Keratinocyte (primary cell): ENCODE measurements around the gene WFS1. TPM values are rescaled to one million over a fixed set of nuclear protein-coding genes. Genes with fewer than 3 reads are reported as not detected.

Experiments used
- DNase-seq: peaks from one replicate; pipeline ENCODE4 v3.0.0-alpha.2; 2011; ENCODE audit warnings: low read depth, missing footprints, low spot score
- FAIRE-seq: peaks from 2 replicates; lab custom pipeline; 2011; peaks lifted over from hg19 to GRCh38; lab: Jason Lieb, UNC
- H2AFZ ChIP-seq: 2 replicates; pipeline ENCODE4 v1.6.0; 2012; ENCODE audit warnings: low read length, control low read depth, inconsistent platforms; ENCODE audit not compliant: control insufficient read depth
- H3K27ac ChIP-seq: 2 replicates; pipeline ENCODE4 v1.5.1; 2011; ENCODE audit warnings: low read length; ENCODE audit not compliant: control insufficient read depth, insufficient read depth
- H3K27me3 ChIP-seq: 3 replicates; pipeline ENCODE4 v1.6.0; 2011; ENCODE audit warnings: low read length; ENCODE audit not compliant: control insufficient read depth, insufficient read depth; ENCODE audit errors: extremely low read depth
- H3K36me3 ChIP-seq, 2 experiments: 2 replicates in 1 of 2; 3 replicates in 1 of 2; pipeline ENCODE4 v1.5.1; 2011; ENCODE audit warnings: low read length in 2 of 2, mild to moderate bottlenecking in 1 of 2; ENCODE audit not compliant: control insufficient read depth in 2 of 2, insufficient read depth in 2 of 2; ENCODE audit errors: extremely low read depth in 1 of 2
- H3K4me1 ChIP-seq: 3 replicates; pipeline ENCODE4 v1.5.1; 2011; ENCODE audit warnings: low read length; ENCODE audit not compliant: control insufficient read depth, insufficient read depth; ENCODE audit errors: extremely low read depth
- H3K4me2 ChIP-seq: 3 replicates; pipeline ENCODE4 v1.6.0; 2011; ENCODE audit warnings: low read depth, low read length; ENCODE audit not compliant: control insufficient read depth, insufficient read depth; ENCODE audit errors: extremely low read depth
- H3K4me3 ChIP-seq, 3 experiments: fragments of 200-600 bp in 1 of 3; sonication (generic) in 1 of 3; 2 replicates in 2 of 3; 3 replicates in 1 of 3; pipeline ENCODE4 v1.5.1; 2011 to 2016; ENCODE audit warnings: low read length in 3 of 3, mild to moderate bottlenecking in 3 of 3, control low read depth in 2 of 3, inconsistent platforms in 1 of 3, low read depth in 1 of 3, mixed read lengths in 1 of 3, mixed run types in 1 of 3, moderate library complexity in 1 of 3; ENCODE audit not compliant: control insufficient read depth in 2 of 3, insufficient read depth in 2 of 3; ENCODE audit errors: extremely low read depth in 1 of 3
- H3K79me2 ChIP-seq: 2 replicates; pipeline ENCODE4 v1.6.0; 2012; ENCODE audit warnings: low read length; ENCODE audit not compliant: control insufficient read depth, insufficient read depth
- H3K9ac ChIP-seq: 3 replicates; pipeline ENCODE4 v1.6.0; 2011; ENCODE audit warnings: low read length; ENCODE audit not compliant: control insufficient read depth, insufficient read depth; ENCODE audit errors: extremely low read depth
- H3K9me1 ChIP-seq: 3 replicates; pipeline ENCODE4 v1.6.0; 2011; ENCODE audit warnings: low read length; ENCODE audit not compliant: control insufficient read depth, insufficient read depth; ENCODE audit errors: extremely low read depth
- H3K9me3 ChIP-seq: 2 replicates; pipeline ENCODE4 v1.5.1; 2012; ENCODE audit warnings: low read depth, low read length; ENCODE audit not compliant: control insufficient read depth
- H4K20me1 ChIP-seq: 3 replicates; pipeline ENCODE4 v1.6.0; 2011; ENCODE audit warnings: low read length; ENCODE audit not compliant: control insufficient read depth, insufficient read depth; ENCODE audit errors: extremely low read depth
- EZH2 ChIP-seq: IDR thresholded peaks from one replicate; pipeline ENCODE4 v1.6.1; 2012; ENCODE audit warnings: inconsistent platforms, mild to moderate bottlenecking, low read length, moderate library complexity
- dilution Hi-C: fragments of 300-500 bp; cut with MboI; formaldehyde crosslinking; loops from one replicate; pipeline ENCODE4 v1.7.0; 2020; ENCODE audit warnings: low sequenced_read_pairs; ENCODE audit not compliant: extremely low pct_ligation_motif_present
- polyA plus RNA-seq, 5 experiments: library from polyadenylated mRNA; depleted of rRNA in 3 of 5; stranded (reverse) in 3 of 5; stranded (forward) in 1 of 5; unstranded in 1 of 5; fragments of >200 nt; gene quantifications; 1 replicate in 1 of 5; 2 replicates in 3 of 5; 3 replicates in 1 of 5; pipeline versions ENCODE4 v1.2.1 to v1.2.3, GENCODE V29; 2011 to 2012; ENCODE audit warnings: missing spikeins in 2 of 5, low read depth in 1 of 5, low replicate concordance in 1 of 5
- TF ChIP-seq, protein P1 (sequence below), 3 experiments: IDR thresholded peaks in 1 of 3; conservative IDR thresholded peaks in 1 of 3; optimal IDR thresholded peaks in 1 of 3; 2 replicates in 2 of 3; 3 replicates in 1 of 3; pipeline versions ENCODE3 to v1.5.1; 2011; ENCODE audit warnings: low read length in 3 of 3, mild to moderate bottlenecking in 3 of 3, moderate library complexity in 2 of 3, control low read depth in 1 of 3, inconsistent platforms in 1 of 3; ENCODE audit not compliant: insufficient read depth in 2 of 3; ENCODE audit errors: extremely low read depth in 1 of 3

The WFS1 gene
- polyA plus RNA-seq, 1 donor (not counting 4 experiments of a cell fraction or from before 2014, with no cell fraction given), result 7.0 TPM

DNA sequence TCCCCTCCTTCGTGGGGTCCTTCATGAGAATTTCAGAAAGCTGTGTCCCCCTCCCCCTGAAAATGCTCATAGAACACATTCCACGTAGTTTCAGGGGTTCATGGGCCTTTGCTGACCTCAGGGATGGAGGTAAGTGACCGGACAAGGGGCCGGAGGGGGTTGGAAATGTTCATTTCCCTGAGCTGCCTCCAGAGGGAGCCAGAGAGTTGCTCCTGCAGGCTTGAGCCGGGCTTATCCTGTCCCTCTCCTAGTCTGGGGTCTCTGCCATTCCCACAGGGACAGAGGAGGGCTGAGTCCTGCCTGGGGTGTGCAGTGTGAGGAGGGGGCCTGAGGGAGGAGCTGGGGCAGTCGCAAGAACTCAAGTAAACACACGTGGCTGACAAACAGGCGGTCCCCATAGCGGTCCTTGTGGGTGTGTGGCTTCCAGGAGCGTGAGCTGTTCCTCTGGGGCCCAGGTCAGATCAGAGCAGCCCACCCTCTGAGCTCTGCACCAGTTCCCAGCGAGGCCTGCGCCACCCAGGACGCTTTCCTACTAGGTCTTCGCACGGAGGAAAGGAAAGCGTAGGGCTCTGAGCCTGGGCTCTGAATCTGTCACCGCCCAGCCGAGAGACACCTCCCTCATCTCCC lies 62.5 kb downstream of the WFS1 start:
- Histone ChIP-seq H3K27ac (no peak overlapping the region), H3K9me3 (no peaks in the 10 kb centered on the region), H3K9me1 (no peaks in the 10 kb centered on the region), H3K4me1 (peaks cover under 1% of the 10 kb centered on the region), H2AFZ (no peak overlapping the region), H3K9ac (no peak overlapping the region), H3K4me3 (no peak overlapping the region), H3K27me3 (no peaks in the 10 kb centered on the region), H4K20me1 (no peaks in the 10 kb centered on the region), H3K36me3 (peaks cover 0 to 4% of the 10 kb centered on the region in 2 experiments), H3K79me2 (no peaks in the 10 kb centered on the region), H3K4me2 (no peak overlapping the region)
- no peak for DNase-seq
- TF ChIP-seq EZH2, result no peak
- TF ChIP-seq, protein P1, sequence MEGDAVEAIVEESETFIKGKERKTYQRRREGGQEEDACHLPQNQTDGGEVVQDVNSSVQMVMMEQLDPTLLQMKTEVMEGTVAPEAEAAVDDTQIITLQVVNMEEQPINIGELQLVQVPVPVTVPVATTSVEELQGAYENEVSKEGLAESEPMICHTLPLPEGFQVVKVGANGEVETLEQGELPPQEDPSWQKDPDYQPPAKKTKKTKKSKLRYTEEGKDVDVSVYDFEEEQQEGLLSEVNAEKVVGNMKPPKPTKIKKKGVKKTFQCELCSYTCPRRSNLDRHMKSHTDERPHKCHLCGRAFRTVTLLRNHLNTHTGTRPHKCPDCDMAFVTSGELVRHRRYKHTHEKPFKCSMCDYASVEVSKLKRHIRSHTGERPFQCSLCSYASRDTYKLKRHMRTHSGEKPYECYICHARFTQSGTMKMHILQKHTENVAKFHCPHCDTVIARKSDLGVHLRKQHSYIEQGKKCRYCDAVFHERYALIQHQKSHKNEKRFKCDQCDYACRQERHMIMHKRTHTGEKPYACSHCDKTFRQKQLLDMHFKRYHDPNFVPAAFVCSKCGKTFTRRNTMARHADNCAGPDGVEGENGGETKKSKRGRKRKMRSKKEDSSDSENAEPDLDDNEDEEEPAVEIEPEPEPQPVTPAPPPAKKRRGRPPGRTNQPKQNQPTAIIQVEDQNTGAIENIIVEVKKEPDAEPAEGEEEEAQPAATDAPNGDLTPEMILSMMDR (optimal IDR thresholded peaks at IDR 0.05 in 1 of 3, IDR thresholded peaks at IDR 0.05 in 1 of 3, conservative IDR thresholded peaks at IDR 0.05 in 1 of 3; ENCODE audit: extremely low read depth in 1 of 3, insufficient read depth in 2 of 3, low read length in 3 of 3), result peak in 2 of 3 experiments; percentile 76 to 87
- FAIRE-seq, result peak; percentile 32
- dilution Hi-C loops, result no loop called here

GRCh38 chr4:6332669-6333050 lies 63.0 kb downstream of the WFS1 start:
- Histone ChIP-seq H3K27ac (no peak overlapping the region), H3K9ac (no peak overlapping the region), H3K27me3 (no peaks in the 10 kb centered on the region), H3K79me2 (no peaks in the 10 kb centered on the region), H3K9me1 (no peaks in the 10 kb centered on the region), H3K36me3 (peaks cover 0 to 4% of the 10 kb centered on the region in 2 experiments), H3K9me3 (no peaks in the 10 kb centered on the region), H3K4me3 (no peak overlapping the region), H3K4me1 (no peaks in the 10 kb centered on the region), H3K4me2 (no peak overlapping the region), H2AFZ (no peak overlapping the region), H4K20me1 (no peaks in the 10 kb centered on the region)
- TF ChIP-seq EZH2, result no peak
- TF ChIP-seq, protein P1 (optimal IDR thresholded peaks at IDR 0.05 in 1 of 3, IDR thresholded peaks at IDR 0.05 in 1 of 3, conservative IDR thresholded peaks at IDR 0.05 in 1 of 3; ENCODE audit: extremely low read depth in 1 of 3, insufficient read depth in 2 of 3, low read length in 3 of 3), result no peak
- dilution Hi-C loops, result no loop called here
- no peak for FAIRE-seq
- DNase-seq, result no peak
